GM12891 (cell line): ENCODE results near the gene ZNF562. TPM values are rescaled to one million over a fixed set of nuclear protein-coding genes. Genes with fewer than 3 reads are reported as not detected.
"Not testable (repeated sequence)": the region's sequence is repeated elsewhere in the genome, so short reads cannot be mapped to it uniquely, and the experiment has no call there.

Experiments used
- DNase-seq: peaks from one replicate; pipeline ENCODE4 v3.0.0; 2011; ENCODE audit warnings: low spot score; ENCODE audit not compliant: insufficient read length
- FAIRE-seq: peaks from 2 replicates; lab custom pipeline; 2011; peaks lifted over from hg19 to GRCh38; lab: Jason Lieb, UNC
- PAX5 ChIP-seq: IDR thresholded peaks from 2 replicates; pipeline ENCODE4 v1.6.1; 2011; ENCODE audit warnings: low read length, moderate library complexity, mild to moderate bottlenecking; ENCODE audit not compliant: insufficient read depth, severe bottlenecking
- POLR2A ChIP-seq: IDR thresholded peaks from 2 replicates; pipeline ENCODE4 v1.6.1; 2011; ENCODE audit warnings: low read depth, low read length, control low read depth
- POLR2AphosphoS5 ChIP-seq: IDR thresholded peaks from 2 replicates; pipeline ENCODE4 v1.6.1; 2011; ENCODE audit warnings: low read depth, low read length, control low read depth
- POU2F2 ChIP-seq: IDR thresholded peaks from 2 replicates; pipeline ENCODE4 v1.6.1; 2011; ENCODE audit warnings: low read depth, mild to moderate bottlenecking, control low read depth, low read length, moderate library complexity
- SPI1 ChIP-seq: IDR thresholded peaks from 2 replicates; pipeline ENCODE4 v1.6.1; 2011; ENCODE audit warnings: low read depth, low read length, control low read depth
- TAF1 ChIP-seq: IDR thresholded peaks from 2 replicates; pipeline ENCODE4 v1.6.1; 2011; ENCODE audit warnings: low read depth, low read length, control low read depth
- polyA plus RNA-seq: library from polyadenylated mRNA; unstranded; fragments of >200 nt; gene quantifications from one replicate; pipeline ENCODE4 v1.2.1, GENCODE V29; 2012; ENCODE audit warnings: low read depth, missing spikeins, inconsistent platforms; ENCODE audit not compliant: missing spikeins

Gene ZNF562
- polyA plus RNA-seq, result 5.1 TPM

DNA sequence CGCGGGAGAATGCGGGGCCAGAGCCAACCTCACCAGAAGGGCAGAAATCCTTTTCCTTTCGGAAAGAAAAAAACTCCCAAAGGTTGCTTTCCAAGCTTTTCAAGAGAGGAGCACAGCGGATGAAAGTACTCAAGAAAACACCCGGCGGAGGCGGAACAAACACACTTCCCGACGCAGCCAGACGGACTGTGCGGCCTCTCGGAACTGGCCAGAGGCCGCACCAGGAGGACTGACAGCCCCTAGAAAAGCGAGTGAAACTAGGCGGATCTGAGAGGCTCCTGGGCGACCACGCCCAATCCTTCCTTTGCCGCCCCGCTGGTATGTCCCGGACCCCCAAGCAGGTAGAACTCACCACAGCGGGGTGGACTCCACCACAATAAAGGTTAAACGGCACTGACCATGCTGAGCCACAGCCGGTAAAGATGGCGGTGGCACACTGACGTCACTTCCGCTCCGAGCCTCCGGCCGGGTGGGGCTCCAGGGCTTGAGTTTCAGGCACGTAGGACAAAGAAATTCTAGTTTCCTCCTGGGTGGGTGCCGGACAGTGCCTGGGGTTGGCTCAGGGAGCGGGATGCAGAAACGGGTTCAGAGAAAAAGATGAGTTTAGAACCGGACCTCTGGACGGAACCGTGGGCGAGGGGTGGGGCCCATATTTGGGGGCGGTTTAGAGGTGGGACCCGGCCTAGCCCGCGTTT lies at the start of gene ZNF562:
Gene ZNF562 (minus strand): TSS at position 438 of the 695 bp plus-strand sequence. CDS start 14,356 bp downstream, outside the sequence.
- TF ChIP-seq SPI1, result 0 out of 2 replicates have a peak, but pooled peaks have one; percentile 5
- peak; percentile 79 for TF ChIP-seq POLR2A
- TF ChIP-seq PAX5, result no peak
- TF ChIP-seq POU2F2, result no peak
- TF ChIP-seq TAF1, result peak; percentile 35; the same call in 1 of the 2 replicates
- TF ChIP-seq POLR2AphosphoS5, result peak; percentile 59; the same call in 1 of the 2 replicates
- FAIRE-seq (peak; percentile 87), DNase-seq (peak; percentile 76)

DNA sequence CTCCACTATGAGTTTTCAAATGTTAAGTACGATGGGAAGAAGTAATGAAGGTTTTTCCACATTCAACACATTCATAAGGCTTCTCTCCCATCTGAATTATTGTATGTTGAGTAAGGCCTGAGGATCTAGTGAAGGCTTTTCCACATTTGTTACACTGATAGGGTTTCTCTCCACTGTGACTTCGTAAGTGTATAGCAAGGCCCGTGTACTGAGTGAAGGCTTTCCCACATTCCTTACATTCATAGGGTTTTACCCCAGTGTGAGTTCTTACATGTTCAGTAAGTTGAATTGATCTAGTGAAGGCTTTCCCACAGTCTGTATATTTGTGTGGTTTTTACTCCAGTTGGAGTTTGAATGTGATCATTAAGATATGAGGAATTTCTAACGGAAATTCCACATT lies 49.3 kb upstream of the ZNF562 start:
- FAIRE-seq (no peak), DNase-seq (no peak)
- TF ChIP-seq TAF1, result no peak
- TF ChIP-seq POLR2A, result no peak
- TF ChIP-seq POLR2AphosphoS5, result no peak
- TF ChIP-seq SPI1, result no peak
- TF ChIP-seq PAX5, result no peak
- no peak for TF ChIP-seq POU2F2

DNA sequence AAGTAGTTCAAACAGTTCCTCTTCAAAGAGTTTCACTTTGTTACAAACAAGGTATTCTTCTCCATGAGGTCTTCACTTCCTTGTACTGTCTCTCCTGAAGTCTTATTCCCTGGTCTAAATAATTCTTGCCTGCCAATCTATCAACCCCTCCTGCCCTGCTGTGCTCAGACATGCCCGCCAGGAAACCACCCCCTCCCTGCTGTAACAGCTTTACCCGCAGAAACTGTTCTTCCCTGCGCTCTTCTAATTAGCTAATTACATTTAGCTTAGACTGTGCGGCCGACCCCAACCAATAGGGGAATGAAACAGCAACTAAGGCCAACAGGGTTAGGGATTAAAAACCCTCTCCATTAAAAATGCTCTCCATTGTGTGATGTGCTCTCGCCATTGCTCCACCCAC lies 47.0 kb upstream of the ZNF562 start:
- DNase-seq, result no peak
- no peak for TF ChIP-seq POLR2AphosphoS5
- TF ChIP-seq PAX5, result no peak
- TF ChIP-seq TAF1, result no peak
- no peak for TF ChIP-seq SPI1
- TF ChIP-seq POU2F2, result no peak
- FAIRE-seq, result peak; percentile 47

DNA sequence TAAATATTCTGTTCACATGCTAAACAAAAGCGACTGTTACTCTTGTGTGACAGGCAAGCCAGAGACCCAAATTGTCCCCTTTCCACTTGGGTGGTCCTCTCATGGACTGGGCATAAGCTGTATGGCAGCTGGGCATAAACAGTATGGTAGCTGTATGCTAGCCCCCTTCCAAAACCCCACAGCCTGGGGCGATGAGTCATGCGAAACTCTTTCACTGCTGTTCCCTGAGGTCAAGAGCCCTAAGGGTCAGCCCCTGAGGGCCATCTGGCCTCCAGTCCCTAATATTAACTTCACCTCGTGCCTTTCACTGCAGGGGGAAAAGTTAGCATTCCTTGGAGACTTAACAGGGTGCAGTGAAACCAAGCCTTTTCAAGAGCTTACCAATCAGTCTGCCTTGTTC lies 45.6 kb upstream of the ZNF562 start:
- DNase-seq (no peak), FAIRE-seq (no peak)
- no peak for TF ChIP-seq PAX5

DNA sequence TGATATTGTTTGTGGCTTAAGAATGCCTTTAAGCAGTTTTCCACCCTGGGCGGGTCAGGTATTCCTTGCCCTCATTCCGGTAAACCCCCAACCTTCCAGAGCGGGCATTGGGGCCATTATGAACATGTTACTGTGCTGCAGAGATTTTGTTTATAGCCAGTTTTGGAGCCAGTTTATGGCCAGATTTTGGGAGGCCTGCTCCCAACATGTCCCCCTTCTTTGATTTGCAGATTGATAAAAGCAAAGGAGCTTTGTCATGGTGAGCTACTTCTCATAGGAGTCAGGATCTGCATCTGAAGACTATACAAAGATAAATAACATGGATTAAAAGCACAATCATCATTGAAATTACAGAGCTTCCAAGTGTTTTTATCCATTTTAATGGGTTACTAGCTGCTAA lies 36.9 kb upstream of the ZNF562 start:
- TF ChIP-seq POLR2A (no peak), TAF1 (no peak), PAX5 (no peak), POU2F2 (no peak), SPI1 (no peak), POLR2AphosphoS5 (no peak)
- FAIRE-seq (no peak), DNase-seq (no peak)

DNA sequence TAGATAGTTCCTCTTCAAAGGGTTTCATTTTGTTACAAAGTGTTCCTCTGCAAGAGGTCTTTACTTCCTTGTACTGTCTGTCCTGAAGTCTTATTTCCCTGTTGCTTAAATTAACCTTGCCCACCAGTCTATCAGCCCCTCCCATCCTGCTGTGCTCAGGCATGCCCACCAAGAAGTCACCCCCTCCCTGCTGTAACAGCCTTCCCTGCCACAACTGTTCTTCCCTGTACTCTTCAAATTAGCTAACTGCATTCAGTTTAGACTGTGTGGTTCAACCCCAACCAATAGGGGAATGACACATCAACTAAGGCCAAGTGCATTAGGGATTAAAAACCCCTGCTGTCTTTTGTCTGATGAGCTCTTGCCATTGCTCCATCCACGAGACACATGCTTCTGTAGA lies 34.4 kb upstream of the ZNF562 start:
- TF ChIP-seq POU2F2 (no peak), TAF1 (no peak), SPI1 (no peak), POLR2A (no peak), PAX5 (no peak), POLR2AphosphoS5 (no peak)
- FAIRE-seq, result no peak
- no peak for DNase-seq

DNA sequence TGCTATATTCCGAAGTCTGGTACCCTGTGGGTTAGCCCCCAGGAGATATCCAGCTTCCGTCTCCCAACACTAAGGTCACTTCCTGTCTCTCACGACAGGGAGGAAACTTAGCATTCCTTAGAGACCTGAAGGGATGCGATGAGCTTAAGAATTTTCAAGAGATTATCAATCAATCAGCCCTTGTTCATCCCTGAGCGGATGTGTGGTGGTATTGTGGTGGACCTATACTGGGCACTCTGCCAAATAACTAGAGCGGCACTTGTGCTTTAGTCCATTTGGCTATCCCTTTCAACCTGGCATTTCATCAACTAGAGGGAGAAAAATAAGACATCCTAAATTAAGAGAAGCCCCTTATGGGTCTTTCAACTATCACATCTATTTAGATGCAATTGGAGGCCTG lies 30.9 kb upstream of the ZNF562 start:
- TF ChIP-seq SPI1 (no peak), POLR2AphosphoS5 (no peak), POU2F2 (no peak), POLR2A (no peak), TAF1 (no peak), PAX5 (no peak)
- FAIRE-seq, result no peak
- no peak for DNase-seq

DNA sequence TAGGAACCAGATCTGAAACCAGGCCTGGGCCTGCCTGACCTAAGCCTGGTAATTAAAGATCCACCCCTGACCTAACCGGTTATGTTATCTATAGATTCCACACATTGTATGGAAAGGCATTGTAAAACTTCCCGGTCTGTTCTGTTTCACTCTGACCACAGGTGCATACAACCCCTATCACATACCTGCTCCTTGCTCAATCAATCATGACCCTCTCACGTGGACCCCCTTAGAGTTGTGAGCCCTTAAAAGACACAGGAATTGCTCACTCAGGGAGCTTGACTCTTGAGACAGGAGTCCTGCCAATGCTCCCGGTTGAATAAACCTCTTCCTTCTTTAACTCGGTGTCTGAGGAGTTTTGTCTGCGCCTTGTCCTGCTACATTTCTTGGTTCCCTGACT lies 27.3 kb upstream of the ZNF562 start:
- DNase-seq (no peak), FAIRE-seq (no peak)

DNA sequence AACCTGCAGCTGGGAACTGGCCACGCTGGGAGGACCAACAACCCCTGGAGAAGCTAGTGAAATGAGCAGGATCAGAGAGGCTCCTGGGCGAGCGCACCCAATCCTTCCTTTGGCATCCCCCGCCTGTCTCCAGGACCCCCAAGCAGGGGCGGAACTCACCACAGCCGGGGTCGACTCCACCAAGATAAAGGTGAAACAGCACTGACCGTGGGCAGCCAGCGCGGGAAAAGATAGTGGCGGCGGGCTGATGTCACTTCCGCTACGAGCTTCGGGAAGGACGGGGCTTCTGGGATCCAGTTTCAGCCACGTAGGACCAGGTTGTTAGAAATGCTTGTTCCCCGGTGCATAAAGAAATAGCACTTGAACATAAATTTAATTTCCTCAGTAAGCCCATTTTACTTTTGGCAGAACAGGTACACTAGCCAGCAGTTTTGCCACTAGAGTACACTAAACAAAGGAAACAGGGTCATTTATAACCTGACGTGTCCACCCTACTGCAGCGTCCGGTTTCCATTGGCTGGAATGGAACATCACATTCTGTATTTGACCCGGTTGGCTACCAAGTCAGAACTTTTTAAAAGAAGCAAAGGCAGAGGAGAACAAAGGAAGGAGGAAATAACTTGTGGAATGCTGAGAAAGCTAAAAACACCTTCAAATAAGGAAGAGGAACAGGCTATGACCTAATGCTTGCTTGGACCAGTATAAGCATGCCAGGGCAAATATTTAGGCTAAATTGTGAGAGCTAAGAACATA lies 25.5 kb upstream of the ZNF562 start:
- FAIRE-seq (no peak), DNase-seq (no peak)
- TF ChIP-seq POLR2AphosphoS5 (no peak), POU2F2 (no peak), TAF1 (no peak), PAX5 (no peak), POLR2A (no peak), SPI1 (no peak)

More for the DNA sequence above, 27.3 kb upstream of the ZNF562 start:
- no peak for TF ChIP-seq SPI1
- no peak for TF ChIP-seq TAF1
- TF ChIP-seq POLR2AphosphoS5, result no peak
- TF ChIP-seq PAX5, result no peak
- no peak for TF ChIP-seq POU2F2
- no peak for TF ChIP-seq POLR2A

DNA sequence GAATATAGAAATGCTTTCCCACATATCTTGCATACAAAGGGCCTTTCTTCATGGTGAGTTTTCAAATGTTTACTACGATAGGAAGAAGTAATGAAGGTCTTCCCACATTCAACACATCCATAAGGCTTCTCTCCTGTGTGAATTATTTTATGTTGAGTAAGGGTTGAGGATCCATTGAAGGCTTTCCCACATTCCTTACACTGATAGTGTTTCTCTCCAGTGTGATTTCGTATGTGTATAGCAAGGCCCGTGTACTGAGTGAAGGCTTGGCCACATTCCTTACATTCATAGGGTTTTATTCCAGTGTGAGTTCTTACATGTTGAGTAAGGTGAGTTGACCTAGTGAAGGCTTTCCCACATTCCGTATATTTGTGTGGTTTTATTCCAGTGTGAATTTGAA lies 15.4 kb upstream of the ZNF562 start:
- not testable (repeated sequence) for DNase-seq, FAIRE-seq

DNA sequence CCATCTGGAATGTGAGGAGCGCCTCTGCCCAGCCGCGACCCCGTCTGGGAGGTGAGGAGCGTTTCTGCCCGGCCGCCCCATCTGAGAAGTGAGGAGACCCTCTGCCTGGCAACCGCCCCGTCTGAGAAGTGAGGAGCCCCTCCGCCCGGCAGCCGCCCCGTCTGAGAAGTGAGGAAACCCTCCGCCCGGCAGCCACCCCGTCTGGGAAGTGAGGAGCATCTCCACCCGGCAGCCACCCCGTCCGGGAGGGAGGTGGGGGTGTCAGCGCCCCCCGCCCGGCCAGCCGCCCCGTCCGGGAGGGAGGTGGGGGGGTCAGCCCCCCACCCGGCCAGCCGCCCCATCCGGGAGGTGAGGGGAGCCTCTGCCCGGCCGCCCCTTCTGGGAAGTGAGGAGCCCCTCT lies 5.1 kb upstream of the ZNF562 start:
- FAIRE-seq, DNase-seq: not testable (repeated sequence)

DNA sequence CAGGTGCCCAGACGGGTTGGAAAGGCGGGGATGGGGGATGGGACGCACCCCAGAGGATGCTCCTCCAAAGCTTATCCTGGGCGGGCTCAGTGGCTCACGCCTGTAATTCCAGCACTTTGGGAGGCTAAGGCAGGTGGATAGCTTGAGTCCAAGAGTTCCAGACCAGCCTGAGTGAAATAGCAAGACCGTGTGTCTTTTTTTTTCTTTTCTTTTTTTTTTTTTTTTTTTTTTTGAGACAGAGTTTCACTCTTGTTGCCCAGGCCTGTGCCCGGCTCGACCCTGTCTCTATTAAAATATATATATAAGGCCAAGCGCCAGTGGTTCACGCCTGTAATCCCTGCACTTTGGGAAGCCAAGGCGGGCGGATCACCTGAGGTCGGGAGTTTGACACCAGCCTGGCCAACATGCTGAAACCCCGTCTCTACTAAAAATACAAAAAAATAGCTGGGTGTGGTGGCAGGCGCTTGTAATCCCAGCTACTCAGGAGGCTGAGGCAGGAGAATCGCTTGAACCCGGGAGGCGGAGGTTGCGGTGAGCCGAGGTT lies 530 bp upstream of the ZNF562 start:
- FAIRE-seq, DNase-seq: not testable (repeated sequence)
